GM12872 (cell line): Measurements from ENCODE around the gene ADAR.

Source experiments
- TF ChIP-seq, protein P1 (sequence below): IDR thresholded peaks from 3 replicates; pipeline ENCODE4 v1.5.1; 2011; ENCODE audit warnings: low read depth, mild to moderate bottlenecking, low read length, moderate library complexity; ENCODE audit not compliant: insufficient read depth

The ADAR gene

DNA sequence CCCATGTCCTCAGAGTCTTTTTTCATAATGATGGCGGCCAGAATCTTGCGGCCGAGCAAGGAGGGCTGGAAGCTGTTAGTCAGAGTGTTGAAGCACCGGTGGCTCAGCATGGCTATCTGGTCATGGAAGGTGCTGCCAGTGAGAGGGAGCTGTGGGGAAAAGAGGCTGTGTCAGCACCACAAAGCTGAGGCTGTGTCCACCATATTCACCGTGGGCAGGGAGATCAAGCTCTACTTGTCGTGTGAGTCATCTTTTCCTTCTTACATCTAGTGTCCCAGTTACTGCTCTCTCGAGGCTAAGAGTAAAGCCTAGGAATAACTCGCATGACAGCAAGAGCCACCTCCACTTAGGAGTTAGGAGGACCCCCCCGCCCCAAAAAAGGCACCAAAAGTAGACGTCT lies 18.2 kb downstream of the ADAR start:
- TF ChIP-seq, protein P1, sequence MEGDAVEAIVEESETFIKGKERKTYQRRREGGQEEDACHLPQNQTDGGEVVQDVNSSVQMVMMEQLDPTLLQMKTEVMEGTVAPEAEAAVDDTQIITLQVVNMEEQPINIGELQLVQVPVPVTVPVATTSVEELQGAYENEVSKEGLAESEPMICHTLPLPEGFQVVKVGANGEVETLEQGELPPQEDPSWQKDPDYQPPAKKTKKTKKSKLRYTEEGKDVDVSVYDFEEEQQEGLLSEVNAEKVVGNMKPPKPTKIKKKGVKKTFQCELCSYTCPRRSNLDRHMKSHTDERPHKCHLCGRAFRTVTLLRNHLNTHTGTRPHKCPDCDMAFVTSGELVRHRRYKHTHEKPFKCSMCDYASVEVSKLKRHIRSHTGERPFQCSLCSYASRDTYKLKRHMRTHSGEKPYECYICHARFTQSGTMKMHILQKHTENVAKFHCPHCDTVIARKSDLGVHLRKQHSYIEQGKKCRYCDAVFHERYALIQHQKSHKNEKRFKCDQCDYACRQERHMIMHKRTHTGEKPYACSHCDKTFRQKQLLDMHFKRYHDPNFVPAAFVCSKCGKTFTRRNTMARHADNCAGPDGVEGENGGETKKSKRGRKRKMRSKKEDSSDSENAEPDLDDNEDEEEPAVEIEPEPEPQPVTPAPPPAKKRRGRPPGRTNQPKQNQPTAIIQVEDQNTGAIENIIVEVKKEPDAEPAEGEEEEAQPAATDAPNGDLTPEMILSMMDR, result no peak

DNA sequence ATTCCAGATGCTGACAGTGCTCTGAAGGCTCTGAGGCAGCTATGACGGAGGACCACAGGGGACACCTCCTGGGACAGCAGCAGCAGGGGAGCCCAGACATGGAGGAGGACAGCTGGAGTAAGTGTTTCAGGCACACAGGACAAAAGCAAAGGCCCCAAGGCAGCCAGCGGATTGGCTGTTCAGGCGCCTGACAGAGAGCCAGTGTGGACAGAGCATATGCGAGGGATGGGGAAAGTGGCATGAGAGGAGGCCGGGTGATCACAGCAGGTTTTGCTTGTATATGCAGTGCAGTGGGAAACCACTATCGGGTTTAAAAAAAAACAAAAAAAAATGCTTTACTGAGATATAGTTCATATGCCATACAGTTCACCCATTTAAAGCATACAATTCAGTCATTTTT lies 21.3 kb downstream of the ADAR start:
- TF ChIP-seq, protein P1, result no peak

DNA sequence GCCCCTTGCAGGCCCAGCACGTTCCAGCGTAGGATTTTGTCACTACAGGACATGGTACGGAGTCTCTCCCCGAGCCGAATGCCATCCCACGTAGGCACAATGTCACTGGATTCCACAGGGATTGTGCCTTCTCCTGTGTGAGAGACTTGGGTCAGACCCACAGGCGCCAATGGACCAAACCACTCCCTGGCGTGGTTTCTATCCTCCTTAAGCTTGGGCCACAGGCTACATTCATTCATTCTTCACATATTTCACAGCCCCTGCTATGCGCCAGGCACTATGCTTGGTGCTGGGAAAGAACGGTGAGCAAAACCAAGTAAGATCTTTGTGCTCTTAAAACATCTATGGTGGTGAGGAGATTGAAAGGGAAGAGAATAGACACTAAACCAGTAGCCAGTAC lies 21.8 kb downstream of the ADAR start:
- TF ChIP-seq, protein P1, result no peak

DNA sequence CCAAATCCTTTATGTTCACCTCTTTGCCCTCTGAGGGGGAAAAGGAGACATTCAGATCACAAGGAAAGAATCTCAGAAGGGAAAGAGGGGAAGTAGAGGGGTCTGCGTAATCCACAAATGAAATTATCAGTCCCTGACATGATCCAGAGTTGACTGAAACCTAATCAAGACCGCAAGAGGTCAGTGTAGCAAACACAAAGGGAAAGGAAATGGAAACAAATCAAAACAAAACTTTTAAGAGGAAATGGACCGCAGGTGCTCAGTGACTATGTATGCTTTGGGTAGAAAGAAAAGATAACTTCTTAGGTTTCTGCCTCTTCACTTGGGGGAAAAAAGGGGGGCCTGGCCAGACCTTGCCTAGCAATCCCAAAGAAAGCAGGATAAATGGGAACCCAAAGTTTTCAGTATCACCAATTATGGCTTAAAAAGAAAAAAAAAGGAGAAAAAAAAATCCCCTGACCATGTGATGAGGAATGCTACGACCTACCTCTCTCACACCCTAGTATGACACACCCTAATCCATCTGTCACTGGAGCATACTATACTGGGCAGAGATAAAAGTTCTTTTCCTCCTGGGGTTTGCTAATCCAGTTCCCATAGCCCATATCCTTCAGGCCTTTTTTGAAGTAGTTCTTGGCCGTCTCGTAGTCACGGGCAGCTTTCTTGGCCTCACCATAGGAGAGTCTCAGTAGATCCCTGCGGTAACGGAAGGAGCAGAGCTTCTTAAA lies 23.6 kb downstream of the ADAR start:
- TF ChIP-seq, protein P1, result no peak

DNA sequence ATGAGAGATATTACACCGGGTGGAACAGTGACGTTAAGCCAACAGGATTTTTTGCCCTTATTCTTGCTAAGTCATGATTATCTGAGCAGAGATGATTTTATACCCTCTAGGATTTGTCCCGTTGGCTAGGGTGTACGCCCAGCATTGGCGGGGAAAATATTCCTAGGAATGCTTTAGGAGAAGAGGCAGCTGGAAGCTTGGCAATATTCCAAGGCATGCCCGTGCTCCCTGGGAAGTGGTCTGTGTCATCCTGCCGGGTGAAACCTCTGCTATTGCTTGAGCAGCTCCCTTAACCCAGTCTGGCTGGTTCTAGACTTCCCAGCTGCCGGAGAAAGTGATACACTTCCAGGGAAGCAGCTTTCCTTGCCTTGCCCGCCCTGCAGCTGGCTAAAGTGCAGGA lies 24.2 kb downstream of the ADAR start:
- TF ChIP-seq, protein P1, result no peak

DNA sequence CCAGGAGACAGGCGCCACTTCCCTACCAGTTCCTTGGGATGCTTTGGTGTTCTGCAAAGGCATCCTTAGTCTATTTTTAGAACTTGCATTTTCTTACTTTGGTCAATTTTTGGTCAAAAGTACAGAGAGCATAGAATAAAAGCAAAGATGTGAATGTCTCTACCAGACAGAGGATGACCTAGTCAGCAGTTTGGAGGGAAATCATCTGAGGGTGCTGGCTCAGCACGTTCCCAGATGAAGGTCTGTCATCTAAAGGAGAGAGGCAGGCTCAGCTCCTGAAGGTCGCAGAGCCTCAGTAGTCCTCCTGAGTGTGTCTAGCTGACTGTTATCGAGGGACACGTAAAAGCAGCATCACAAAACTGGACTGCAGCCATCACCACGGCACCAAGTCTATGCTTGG lies 25.1 kb downstream of the ADAR start:
- TF ChIP-seq, protein P1, result no peak

DNA sequence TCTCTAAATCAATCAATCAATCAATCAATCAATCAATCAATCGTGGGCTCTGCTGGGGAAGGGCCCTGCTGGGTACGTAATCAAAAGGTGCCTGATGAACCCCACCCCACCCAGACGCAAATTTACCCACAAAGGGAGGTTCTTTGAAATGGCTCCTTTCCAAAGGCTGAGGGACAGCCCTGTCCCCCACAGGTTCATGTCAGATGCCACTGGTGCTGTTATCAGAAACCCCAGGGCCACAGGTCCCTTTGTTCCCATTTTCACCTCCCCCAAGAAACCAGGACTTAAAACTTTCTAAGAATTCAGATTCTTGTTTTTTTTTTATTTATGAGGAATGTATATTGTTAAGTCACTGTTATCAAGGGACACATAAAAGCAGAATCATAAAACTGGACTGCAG lies 26.2 kb downstream of the ADAR start:
- TF ChIP-seq, protein P1, result no peak
